Measurements from ENCODE around the gene CDK15.

Gene CDK15

DNA sequence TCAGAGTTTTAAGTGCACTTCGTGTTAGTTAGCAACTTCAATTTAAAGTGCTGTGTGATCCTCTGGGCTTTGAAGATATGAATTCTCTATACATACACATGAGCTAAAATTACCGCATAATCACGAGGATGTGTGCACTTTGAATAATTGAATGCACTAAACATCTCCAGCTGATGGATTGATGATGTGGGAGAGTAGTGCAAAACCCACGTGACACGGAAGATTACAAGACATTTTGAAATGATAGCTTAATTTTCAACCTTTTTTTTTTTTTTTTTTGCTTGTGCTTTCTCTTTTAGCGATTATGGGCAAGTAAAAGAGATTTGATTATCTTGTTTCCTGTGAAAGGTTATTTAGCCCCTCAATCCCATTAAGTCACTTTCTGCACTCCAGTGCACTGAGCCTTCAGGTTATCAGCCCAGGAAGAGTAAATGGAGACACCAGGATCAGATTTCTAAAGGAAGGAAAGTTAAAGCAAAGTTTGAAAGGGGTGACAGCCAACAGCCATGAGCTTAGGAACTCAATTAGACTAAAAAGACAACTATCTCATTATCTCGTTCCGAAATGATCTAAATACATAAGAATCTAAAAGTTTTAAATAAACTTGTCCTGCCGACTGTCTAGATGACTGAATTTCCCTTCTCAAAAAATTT is 81.6 kb downstream of the CDK15 start (continued):
- TF ChIP-seq, protein P1, sequence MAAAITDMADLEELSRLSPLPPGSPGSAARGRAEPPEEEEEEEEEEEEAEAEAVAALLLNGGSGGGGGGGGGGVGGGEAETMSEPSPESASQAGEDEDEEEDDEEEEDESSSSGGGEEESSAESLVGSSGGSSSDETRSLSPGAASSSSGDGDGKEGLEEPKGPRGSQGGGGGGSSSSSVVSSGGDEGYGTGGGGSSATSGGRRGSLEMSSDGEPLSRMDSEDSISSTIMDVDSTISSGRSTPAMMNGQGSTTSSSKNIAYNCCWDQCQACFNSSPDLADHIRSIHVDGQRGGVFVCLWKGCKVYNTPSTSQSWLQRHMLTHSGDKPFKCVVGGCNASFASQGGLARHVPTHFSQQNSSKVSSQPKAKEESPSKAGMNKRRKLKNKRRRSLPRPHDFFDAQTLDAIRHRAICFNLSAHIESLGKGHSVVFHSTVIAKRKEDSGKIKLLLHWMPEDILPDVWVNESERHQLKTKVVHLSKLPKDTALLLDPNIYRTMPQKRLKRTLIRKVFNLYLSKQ (tag by site-specific recombination; IDR thresholded peaks at IDR 0.05; ENCODE audit: borderline replicate concordance): no peak
- TF ChIP-seq ZNF544 (tag by site-specific recombination; IDR thresholded peaks at IDR 0.05): no peak
- TF ChIP-seq, protein P2, sequence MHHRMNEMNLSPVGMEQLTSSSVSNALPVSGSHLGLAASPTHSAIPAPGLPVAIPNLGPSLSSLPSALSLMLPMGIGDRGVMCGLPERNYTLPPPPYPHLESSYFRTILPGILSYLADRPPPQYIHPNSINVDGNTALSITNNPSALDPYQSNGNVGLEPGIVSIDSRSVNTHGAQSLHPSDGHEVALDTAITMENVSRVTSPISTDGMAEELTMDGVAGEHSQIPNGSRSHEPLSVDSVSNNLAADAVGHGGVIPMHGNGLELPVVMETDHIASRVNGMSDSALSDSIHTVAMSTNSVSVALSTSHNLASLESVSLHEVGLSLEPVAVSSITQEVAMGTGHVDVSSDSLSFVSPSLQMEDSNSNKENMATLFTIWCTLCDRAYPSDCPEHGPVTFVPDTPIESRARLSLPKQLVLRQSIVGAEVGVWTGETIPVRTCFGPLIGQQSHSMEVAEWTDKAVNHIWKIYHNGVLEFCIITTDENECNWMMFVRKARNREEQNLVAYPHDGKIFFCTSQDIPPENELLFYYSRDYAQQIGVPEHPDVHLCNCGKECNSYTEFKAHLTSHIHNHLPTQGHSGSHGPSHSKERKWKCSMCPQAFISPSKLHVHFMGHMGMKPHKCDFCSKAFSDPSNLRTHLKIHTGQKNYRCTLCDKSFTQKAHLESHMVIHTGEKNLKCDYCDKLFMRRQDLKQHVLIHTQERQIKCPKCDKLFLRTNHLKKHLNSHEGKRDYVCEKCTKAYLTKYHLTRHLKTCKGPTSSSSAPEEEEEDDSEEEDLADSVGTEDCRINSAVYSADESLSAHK (tag by site-specific recombination; IDR thresholded peaks at IDR 0.05): peak; percentile 24; the same call in 1 of the 2 replicates
- peak; percentile 89 for TF ChIP-seq ZNF629 (tag by site-specific recombination; IDR thresholded peaks at IDR 0.05)
- TF ChIP-seq, protein P3, sequence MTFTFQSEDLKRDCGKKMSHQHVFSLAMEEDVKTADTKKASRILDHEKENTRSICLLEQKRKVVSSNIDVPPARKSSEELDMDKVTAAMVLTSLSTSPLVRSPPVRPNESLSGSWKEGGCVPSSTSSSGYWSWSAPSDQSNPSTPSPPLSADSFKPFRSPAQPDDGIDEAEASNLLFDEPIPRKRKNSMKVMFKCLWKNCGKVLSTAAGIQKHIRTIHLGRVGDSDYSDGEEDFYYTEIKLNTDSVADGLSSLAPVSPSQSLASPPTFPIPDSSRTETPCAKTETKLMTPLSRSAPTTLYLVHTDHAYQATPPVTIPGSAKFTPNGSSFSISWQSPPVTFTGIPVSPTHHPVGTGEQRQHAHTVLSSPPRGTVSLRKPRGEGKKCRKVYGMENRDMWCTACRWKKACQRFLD (tag by site-specific recombination; IDR thresholded peaks at IDR 0.05): no peak
- TF ChIP-seq ZNF133 (tag by site-specific recombination; IDR thresholded peaks at IDR 0.05): no peak
- TF ChIP-seq ZBTB7A (tag by site-specific recombination; IDR thresholded peaks at IDR 0.05; ENCODE audit: low read depth): 0 out of 2 replicates have a peak, but pooled peaks have one; percentile 59
- TF ChIP-seq ZNF670 (tag by site-specific recombination; IDR thresholded peaks at IDR 0.05; ENCODE audit: low read depth): no peak
- no peak for TF ChIP-seq ZFHX2 (tag by site-specific recombination; conservative IDR thresholded peaks at IDR 0.05)
- peak; percentile 46 for TF ChIP-seq ZBTB8A (tag by site-specific recombination; IDR thresholded peaks at IDR 0.05)
- TF ChIP-seq ZNF302 (tag by site-specific recombination; IDR thresholded peaks at IDR 0.05; ENCODE audit: low read depth): no peak
- TF ChIP-seq, protein P4, sequence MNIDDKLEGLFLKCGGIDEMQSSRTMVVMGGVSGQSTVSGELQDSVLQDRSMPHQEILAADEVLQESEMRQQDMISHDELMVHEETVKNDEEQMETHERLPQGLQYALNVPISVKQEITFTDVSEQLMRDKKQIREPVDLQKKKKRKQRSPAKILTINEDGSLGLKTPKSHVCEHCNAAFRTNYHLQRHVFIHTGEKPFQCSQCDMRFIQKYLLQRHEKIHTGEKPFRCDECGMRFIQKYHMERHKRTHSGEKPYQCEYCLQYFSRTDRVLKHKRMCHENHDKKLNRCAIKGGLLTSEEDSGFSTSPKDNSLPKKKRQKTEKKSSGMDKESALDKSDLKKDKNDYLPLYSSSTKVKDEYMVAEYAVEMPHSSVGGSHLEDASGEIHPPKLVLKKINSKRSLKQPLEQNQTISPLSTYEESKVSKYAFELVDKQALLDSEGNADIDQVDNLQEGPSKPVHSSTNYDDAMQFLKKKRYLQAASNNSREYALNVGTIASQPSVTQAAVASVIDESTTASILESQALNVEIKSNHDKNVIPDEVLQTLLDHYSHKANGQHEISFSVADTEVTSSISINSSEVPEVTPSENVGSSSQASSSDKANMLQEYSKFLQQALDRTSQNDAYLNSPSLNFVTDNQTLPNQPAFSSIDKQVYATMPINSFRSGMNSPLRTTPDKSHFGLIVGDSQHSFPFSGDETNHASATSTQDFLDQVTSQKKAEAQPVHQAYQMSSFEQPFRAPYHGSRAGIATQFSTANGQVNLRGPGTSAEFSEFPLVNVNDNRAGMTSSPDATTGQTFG (tag by site-specific recombination; IDR thresholded peaks at IDR 0.05; ENCODE audit: borderline replicate concordance): no peak
- TF ChIP-seq, protein P5, sequence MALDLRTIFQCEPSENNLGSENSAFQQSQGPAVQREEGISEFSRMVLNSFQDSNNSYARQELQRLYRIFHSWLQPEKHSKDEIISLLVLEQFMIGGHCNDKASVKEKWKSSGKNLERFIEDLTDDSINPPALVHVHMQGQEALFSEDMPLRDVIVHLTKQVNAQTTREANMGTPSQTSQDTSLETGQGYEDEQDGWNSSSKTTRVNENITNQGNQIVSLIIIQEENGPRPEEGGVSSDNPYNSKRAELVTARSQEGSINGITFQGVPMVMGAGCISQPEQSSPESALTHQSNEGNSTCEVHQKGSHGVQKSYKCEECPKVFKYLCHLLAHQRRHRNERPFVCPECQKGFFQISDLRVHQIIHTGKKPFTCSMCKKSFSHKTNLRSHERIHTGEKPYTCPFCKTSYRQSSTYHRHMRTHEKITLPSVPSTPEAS (tag by site-specific recombination; IDR thresholded peaks at IDR 0.05): peak; percentile 49
- TF ChIP-seq, protein P6, sequence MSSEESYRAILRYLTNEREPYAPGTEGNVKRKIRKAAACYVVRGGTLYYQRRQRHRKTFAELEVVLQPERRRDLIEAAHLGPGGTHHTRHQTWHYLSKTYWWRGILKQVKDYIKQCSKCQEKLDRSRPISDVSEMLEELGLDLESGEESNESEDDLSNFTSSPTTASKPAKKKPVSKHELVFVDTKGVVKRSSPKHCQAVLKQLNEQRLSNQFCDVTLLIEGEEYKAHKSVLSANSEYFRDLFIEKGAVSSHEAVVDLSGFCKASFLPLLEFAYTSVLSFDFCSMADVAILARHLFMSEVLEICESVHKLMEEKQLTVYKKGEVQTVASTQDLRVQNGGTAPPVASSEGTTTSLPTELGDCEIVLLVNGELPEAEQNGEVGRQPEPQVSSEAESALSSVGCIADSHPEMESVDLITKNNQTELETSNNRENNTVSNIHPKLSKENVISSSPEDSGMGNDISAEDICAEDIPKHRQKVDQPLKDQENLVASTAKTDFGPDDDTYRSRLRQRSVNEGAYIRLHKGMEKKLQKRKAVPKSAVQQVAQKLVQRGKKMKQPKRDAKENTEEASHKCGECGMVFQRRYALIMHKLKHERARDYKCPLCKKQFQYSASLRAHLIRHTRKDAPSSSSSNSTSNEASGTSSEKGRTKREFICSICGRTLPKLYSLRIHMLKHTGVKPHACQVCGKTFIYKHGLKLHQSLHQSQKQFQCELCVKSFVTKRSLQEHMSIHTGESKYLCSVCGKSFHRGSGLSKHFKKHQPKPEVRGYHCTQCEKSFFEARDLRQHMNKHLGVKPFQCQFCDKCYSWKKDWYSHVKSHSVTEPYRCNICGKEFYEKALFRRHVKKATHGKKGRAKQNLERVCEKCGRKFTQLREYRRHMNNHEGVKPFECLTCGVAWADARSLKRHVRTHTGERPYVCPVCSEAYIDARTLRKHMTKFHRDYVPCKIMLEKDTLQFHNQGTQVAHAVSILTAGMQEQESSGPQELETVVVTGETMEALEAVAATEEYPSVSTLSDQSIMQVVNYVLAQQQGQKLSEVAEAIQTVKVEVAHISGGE (tag by site-specific recombination; conservative IDR thresholded peaks at IDR 0.05; ENCODE audit: low read depth): no peak
- no peak for TF ChIP-seq ZNF837 (tag by site-specific recombination; IDR thresholded peaks at IDR 0.05)
- no peak for TF ChIP-seq IKZF3 (tag by site-specific recombination; IDR thresholded peaks at IDR 0.05)
- no peak for TF ChIP-seq YY2 (tag by site-specific recombination; IDR thresholded peaks at IDR 0.05)
- TF ChIP-seq, protein P7, sequence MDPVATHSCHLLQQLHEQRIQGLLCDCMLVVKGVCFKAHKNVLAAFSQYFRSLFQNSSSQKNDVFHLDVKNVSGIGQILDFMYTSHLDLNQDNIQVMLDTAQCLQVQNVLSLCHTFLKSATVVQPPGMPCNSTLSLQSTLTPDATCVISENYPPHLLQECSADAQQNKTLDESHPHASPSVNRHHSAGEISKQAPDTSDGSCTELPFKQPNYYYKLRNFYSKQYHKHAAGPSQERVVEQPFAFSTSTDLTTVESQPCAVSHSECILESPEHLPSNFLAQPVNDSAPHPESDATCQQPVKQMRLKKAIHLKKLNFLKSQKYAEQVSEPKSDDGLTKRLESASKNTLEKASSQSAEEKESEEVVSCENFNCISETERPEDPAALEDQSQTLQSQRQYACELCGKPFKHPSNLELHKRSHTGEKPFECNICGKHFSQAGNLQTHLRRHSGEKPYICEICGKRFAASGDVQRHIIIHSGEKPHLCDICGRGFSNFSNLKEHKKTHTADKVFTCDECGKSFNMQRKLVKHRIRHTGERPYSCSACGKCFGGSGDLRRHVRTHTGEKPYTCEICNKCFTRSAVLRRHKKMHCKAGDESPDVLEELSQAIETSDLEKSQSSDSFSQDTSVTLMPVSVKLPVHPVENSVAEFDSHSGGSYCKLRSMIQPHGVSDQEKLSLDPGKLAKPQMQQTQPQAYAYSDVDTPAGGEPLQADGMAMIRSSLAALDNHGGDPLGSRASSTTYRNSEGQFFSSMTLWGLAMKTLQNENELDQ (tag by site-specific recombination; IDR thresholded peaks at IDR 0.05; ENCODE audit: low read depth): no peak
- no peak for TF ChIP-seq KLF16 (tag by site-specific recombination; IDR thresholded peaks at IDR 0.05)
- TF ChIP-seq, protein P8, sequence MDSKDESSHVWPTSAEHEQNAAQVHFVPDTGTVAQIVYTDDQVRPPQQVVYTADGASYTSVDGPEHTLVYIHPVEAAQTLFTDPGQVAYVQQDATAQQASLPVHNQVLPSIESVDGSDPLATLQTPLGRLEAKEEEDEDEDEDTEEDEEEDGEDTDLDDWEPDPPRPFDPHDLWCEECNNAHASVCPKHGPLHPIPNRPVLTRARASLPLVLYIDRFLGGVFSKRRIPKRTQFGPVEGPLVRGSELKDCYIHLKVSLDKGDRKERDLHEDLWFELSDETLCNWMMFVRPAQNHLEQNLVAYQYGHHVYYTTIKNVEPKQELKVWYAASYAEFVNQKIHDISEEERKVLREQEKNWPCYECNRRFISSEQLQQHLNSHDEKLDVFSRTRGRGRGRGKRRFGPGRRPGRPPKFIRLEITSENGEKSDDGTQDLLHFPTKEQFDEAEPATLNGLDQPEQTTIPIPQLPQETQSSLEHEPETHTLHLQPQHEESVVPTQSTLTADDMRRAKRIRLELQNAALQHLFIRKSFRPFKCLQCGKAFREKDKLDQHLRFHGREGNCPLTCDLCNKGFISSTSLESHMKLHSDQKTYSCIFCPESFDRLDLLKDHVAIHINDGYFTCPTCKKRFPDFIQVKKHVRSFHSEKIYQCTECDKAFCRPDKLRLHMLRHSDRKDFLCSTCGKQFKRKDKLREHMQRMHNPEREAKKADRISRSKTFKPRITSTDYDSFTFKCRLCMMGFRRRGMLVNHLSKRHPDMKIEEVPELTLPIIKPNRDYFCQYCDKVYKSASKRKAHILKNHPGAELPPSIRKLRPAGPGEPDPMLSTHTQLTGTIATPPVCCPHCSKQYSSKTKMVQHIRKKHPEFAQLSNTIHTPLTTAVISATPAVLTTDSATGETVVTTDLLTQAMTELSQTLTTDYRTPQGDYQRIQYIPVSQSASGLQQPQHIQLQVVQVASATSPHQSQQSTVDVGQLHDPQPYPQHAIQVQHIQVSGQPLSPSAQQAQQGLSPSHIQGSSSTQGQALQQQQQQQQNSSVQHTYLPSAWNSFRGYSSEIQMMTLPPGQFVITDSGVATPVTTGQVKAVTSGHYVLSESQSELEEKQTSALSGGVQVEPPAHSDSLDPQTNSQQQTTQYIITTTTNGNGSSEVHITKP (tag by site-specific recombination; IDR thresholded peaks at IDR 0.05): peak; percentile 78

Data from HEK293 (cell line).